NT2/D1 (cell line): ENCODE measurements around the gene FAM120A.

ENCODE experiments used
- SUZ12 ChIP-seq: IDR thresholded peaks from 2 replicates; pipeline ENCODE4 v1.6.1; 2011; ENCODE audit not compliant: insufficient read length, insufficient read depth; ENCODE audit errors: extremely low read depth
- YY1 ChIP-seq: IDR thresholded peaks from 2 replicates; pipeline ENCODE4 v1.6.1; 2011; ENCODE audit not compliant: insufficient read length, insufficient read depth
- ZNF274 ChIP-seq: IDR thresholded peaks from 2 replicates; pipeline ENCODE4 v1.6.1; 2011; ENCODE audit warnings: mild to moderate bottlenecking, low read depth, low read length

GRCh38 chr9:93525476-93525875 is 74.0 kb downstream of the FAM120A start:
- TF ChIP-seq ZNF274 (no peak), YY1 (no peak), SUZ12 (no peak)
